A673 (cell line): Measurements from ENCODE around the gene TIAL1. TPM values are rescaled to one million over a fixed set of nuclear protein-coding genes. Genes with fewer than 3 reads are reported as not detected.

Experiments used
- BruUV-seq: library from RNA; stranded (reverse); fragments of 400-500 nt; replicated peaks from 2 replicates; lab custom pipeline; 2021; lab: Mats Ljungman, UMichigan
- CTCF ChIA-PET: fragments of 300-600 bp; sonication (Branson Sonifier 250); formaldehyde crosslinking; loops from one replicate; lab custom pipeline; 2022; ENCODE audit warnings: antibody characterized with exemption; lab: Charles Lee
- POLR2A ChIA-PET: fragments of 300-600 bp; sonication (Branson Sonifier 250); formaldehyde crosslinking; loops from one replicate; lab custom pipeline; 2022; ENCODE audit warnings: antibody characterized with exemption; ENCODE audit not compliant: low non-redundant PET; lab: Charles Lee
- DNase-seq: peaks from one replicate; pipeline ENCODE4 v3.0.0-alpha.2; 2015; ENCODE audit warnings: low spot score
- H3K27ac ChIP-seq: fragments of 200-600 bp; sonication (generic); 2 replicates; pipeline ENCODE4 v1.5.1; 2016; ENCODE audit warnings: mixed run types, low read depth, mild to moderate bottlenecking, mixed read lengths, antibody characterized with exemption, low read length; ENCODE audit not compliant: poor library complexity, severe bottlenecking
- H3K27me3 ChIP-seq: fragments of 200-600 bp; sonication (generic); replicated peaks from 2 replicates; pipeline ENCODE4 v1.6.1; 2017; ENCODE audit warnings: mixed run types, low read depth, mild to moderate bottlenecking, mixed read lengths, antibody characterized with exemption, low read length; ENCODE audit not compliant: insufficient read depth, poor library complexity
- H3K36me3 ChIP-seq: fragments of 200-600 bp; sonication (generic); 2 replicates; pipeline ENCODE4 v1.6.1; 2016; ENCODE audit warnings: mixed run types, mild to moderate bottlenecking, mixed read lengths, antibody characterized with exemption, low read length; ENCODE audit not compliant: insufficient read depth, poor library complexity, severe bottlenecking
- H3K4me1 ChIP-seq: fragments of 200-600 bp; sonication (generic); 2 replicates; pipeline ENCODE4 v1.6.1; 2017; ENCODE audit warnings: mixed run types, mild to moderate bottlenecking, mixed read lengths, antibody characterized with exemption, low read length; ENCODE audit not compliant: insufficient read depth, poor library complexity, severe bottlenecking
- H3K4me3 ChIP-seq: fragments of 200-600 bp; sonication (generic); 2 replicates; pipeline ENCODE4 v1.5.1; 2016; ENCODE audit warnings: low read depth, mixed run types, mild to moderate bottlenecking, mixed read lengths, low read length; ENCODE audit not compliant: poor library complexity, severe bottlenecking
- H3K9me3 ChIP-seq: fragments of 200-600 bp; sonication (generic); 2 replicates; pipeline ENCODE4 v1.6.1; 2016; ENCODE audit warnings: mixed run types, low read depth, mild to moderate bottlenecking, mixed read lengths, antibody characterized with exemption, low read length; ENCODE audit not compliant: poor library complexity, severe bottlenecking
- CTCF ChIP-seq: fragments of 300-800, 200-600 bp; sonication (generic); conservative IDR thresholded peaks from 2 replicates; pipeline ENCODE4 v1.5.1; 2017; ENCODE audit warnings: low read depth, mild to moderate bottlenecking, antibody characterized with exemption, low read length, moderate library complexity, mixed read lengths
- EZH2 ChIP-seq: fragments of 200-600 bp; sonication (generic); IDR thresholded peaks from 2 replicates; pipeline ENCODE4 v1.6.1; 2017; ENCODE audit warnings: borderline replicate concordance, low read depth, mild to moderate bottlenecking, mixed read lengths, antibody characterized with exemption, low read length; ENCODE audit not compliant: poor library complexity, severe bottlenecking
- intact Hi-C: fragments of 100-400 bp; cut with micrococcal nuclease; formaldehyde crosslinking; loops from one replicate; pipeline ENCODE4 v1.10.0; 2022; ENCODE audit not compliant: unreplicated experiment
- total RNA-seq: library from RNA; stranded (reverse); gene quantifications from 2 replicates; pipeline ENCODE4 v1.2.3, GENCODE V29; 2021

Gene TIAL1
- total RNA-seq, 1 experiment from 2014 or later = 199 TPM

GRCh38 chr10:119644205-119644814 lies 47.5 kb upstream of the TIAL1 start:
- intact Hi-C loops = no loop called here
- TF ChIP-seq CTCF (peak; percentile 27; the same call in 1 of the 2 replicates), EZH2 (no peak)
- H3K27me3 ChIP-seq = no peaks in the 10 kb centered on the region
- no peaks in the 10 kb centered on the region for H3K36me3 ChIP-seq
- H3K9me3 ChIP-seq = no peaks in the 10 kb centered on the region
- DNase-seq = no peak
- no peak overlapping the region for H3K27ac ChIP-seq
- BruUV-seq = no TSS peak
- no peaks in the 10 kb centered on the region for H3K4me1 ChIP-seq
- ChIA-PET POLR2A (no interaction called here), CTCF (no interaction called here)
- H3K4me3 ChIP-seq = no peak overlapping the region

- TF ChIP-seq EZH2 (no peak), CTCF (no peak)
These were observed 46.8 kb upstream of the TIAL1 start for GRCh38 chr10:119643306-119644204.

GRCh38 chr10:119642556-119643111 lies 45.9 kb upstream of the TIAL1 start:
- H3K27ac ChIP-seq = no peak overlapping the region
- no peak overlapping the region for H3K4me3 ChIP-seq
- no peaks in the 10 kb centered on the region for H3K27me3 ChIP-seq
- no peaks in the 10 kb centered on the region for H3K36me3 ChIP-seq
- H3K4me1 ChIP-seq = no peaks in the 10 kb centered on the region
- DNase-seq = no peak
- ChIA-PET POLR2A (no interaction called here), CTCF (no interaction called here)
- no TSS peak for BruUV-seq
- intact Hi-C loops = no loop called here
- TF ChIP-seq EZH2 (no peak), CTCF (no peak)
- H3K9me3 ChIP-seq = no peaks in the 10 kb centered on the region

More at GRCh38 chr10:119643306-119644204, 46.8 kb upstream of the TIAL1 start:
- no TSS peak for BruUV-seq
- DNase-seq = no peak
- ChIA-PET POLR2A (no interaction called here), CTCF (no interaction called here)
- Histone ChIP-seq H3K4me3 (no peak overlapping the region), H3K36me3 (no peaks in the 10 kb centered on the region), H3K4me1 (no peaks in the 10 kb centered on the region), H3K27me3 (no peaks in the 10 kb centered on the region), H3K27ac (no peak overlapping the region), H3K9me3 (no peaks in the 10 kb centered on the region)
- intact Hi-C loops = no loop called here
